ENCODE measurements around the gene MRPS18A. TPM values are rescaled to one million over a fixed set of nuclear protein-coding genes. Genes with fewer than 3 reads are reported as not detected.
"Not testable (repeated sequence)": the region's sequence is repeated elsewhere in the genome, so short reads cannot be mapped to it uniquely, and the experiment has no call there.

The MRPS18A gene
- total RNA-seq, 1 donor from 2014 or later = 45.1 TPM

DNA sequence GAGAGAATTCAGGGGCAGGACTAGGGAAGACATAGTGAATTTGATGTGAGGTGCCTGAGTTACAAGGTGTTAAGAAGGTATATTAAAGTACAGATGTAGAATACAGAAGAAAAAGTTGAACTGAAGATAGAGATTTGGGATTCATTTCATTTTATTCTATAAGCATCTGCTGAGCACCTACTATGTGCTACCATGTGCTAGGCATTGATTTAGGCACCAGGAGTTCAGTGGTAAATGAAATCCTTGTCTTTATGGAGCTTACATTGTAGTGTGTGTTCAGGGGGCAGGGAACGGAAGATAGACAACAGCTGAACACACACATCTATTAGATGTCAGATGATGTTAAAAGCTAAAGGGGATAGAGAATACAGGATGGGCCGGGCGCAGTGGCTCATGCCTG is 40.0 kb downstream of the MRPS18A start:
- peaks cover 10% of the 10 kb centered on the region for H3K4me1 Mint-ChIP-seq (ENCODE audit: low read depth)
- H3K9me3 Mint-ChIP-seq = no peaks in the 10 kb centered on the region
- no peak overlapping the region for H3K4me3 Mint-ChIP-seq (ENCODE audit: low read depth)
- intact Hi-C loops (cut with micrococcal nuclease) = no loop called here
- H3K36me3 Mint-ChIP-seq (ENCODE audit: low read depth) = peaks cover 5% of the 10 kb centered on the region
- no peaks in the 10 kb centered on the region for H3K27me3 Mint-ChIP-seq (ENCODE audit: low read depth)
- H3K27ac Mint-ChIP-seq = no peak overlapping the region
- no peak for DNase-seq (ENCODE audit: low spot score)

DNA sequence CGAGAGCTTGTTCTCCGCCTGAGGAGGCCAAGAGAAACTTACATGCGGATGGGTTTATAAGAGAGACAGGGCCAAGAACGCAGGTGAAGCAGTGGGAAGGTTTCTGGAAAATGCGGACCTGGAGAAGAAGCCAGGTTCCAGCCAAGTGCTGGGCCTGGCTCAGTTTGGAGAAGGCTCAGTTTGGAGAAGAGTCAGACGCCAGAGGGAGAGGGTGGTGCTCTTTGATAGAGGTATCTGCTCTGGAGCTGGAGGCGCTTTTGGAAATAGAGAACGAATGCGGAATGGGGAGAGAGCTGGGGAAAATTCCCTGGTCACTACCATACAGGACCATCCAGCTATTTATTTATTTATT is 42.0 kb downstream of the MRPS18A start:
- no peaks in the 10 kb centered on the region for H3K9me3 Mint-ChIP-seq
- peak overlapping the region; percentile 83 for H3K4me3 Mint-ChIP-seq (ENCODE audit: low read depth)
- no peak for DNase-seq (ENCODE audit: low spot score)
- peaks cover 14% of the 10 kb centered on the region for H3K36me3 Mint-ChIP-seq (ENCODE audit: low read depth)
- intact Hi-C loops (cut with micrococcal nuclease) = loop anchor here (2.0 kb wide), 1 partner anchor 17 kb away; the partner anchor contains the start of gene GTPBP2
- H3K4me1 Mint-ChIP-seq (ENCODE audit: low read depth) = peaks cover 13% of the 10 kb centered on the region
- H3K27me3 Mint-ChIP-seq (ENCODE audit: low read depth) = no peaks in the 10 kb centered on the region
- H3K27ac Mint-ChIP-seq = no peak overlapping the region

DNA sequence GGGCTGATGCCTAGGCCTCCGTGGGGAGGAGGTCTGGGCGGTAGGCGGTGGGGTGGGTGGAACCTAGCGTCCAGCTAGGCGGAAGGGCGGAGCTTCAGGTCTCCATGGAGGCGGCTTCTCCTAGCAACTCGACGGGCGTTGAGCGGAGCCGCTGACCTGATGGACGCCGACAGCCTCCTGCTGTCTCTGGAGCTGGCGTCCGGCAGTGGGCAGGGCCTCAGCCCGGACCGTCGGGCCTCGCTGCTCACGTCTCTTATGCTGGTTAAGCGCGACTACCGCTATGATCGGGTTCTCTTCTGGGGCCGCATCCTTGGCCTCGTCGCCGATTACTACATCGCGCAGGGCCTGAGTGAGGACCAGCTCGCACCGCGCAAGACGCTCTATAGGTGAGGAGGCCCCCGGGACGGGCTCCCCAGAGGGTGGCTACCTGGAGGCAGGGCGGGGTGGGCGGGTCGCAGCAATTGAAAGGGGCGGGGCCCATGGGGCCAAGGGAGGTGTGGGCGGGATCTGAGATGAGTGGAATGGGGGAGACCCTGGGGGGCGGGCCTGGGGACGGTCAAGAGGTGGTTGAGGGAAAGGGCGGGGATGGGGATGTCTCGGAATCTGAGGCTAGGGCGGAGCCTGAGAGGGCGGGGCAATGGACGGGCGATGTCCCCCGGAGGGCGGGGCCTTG is 42.5 kb downstream of the MRPS18A start, which contains the start of gene RSPH9:
Gene RSPH9 (plus strand): TSS at position 97 of the 673 bp plus-strand sequence. CDS start 63 bp downstream, at position 160.
- Mint-ChIP-seq H3K4me1 (ENCODE audit: low read depth) (peaks cover 18% of the 10 kb centered on the region), H3K36me3 (ENCODE audit: low read depth) (peaks cover 20% of the 10 kb centered on the region)

DNA sequence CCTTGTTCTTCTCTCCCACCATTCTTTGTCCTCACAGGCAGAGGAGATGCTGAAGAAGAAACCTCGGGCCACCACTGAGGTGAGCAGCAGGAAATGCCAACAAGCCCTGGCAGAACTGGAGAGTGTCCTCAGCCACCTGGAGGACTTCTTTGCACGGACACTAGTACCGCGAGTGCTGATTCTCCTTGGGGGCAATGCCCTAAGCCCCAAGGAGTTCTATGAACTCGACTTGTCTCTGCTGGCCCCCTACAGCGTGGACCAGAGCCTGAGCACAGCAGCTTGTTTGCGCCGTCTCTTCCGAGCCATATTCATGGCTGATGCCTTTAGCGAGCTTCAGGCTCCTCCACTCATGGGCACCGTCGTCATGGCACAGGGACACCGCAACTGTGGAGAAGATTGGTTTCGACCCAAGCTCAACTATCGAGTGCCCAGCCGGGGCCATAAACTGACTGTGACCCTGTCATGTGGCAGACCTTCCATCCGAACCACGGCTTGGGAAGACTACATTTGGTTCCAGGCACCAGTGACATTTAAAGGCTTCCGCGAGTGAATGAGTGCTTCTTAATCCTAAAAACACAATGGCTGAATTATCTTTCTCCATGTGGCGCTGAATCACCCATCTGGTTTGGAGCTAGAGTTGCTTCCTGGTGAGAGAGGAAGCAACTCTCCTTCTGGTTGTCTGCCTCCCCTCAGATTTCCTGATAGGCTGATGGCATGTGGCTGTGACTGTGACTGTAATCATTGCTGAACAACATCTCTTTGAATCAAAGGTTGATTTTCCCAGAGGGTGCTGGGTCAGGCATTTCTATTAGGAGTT is 47.4 kb downstream of the MRPS18A start:
- Mint-ChIP-seq H3K4me1 (ENCODE audit: low read depth) (peaks cover 36% of the 10 kb centered on the region), H3K36me3 (ENCODE audit: low read depth) (peaks cover 50% of the 10 kb centered on the region), H3K9me3 (no peaks in the 10 kb centered on the region), H3K4me3 (ENCODE audit: low read depth) (no peak overlapping the region), H3K27me3 (ENCODE audit: low read depth) (no peaks in the 10 kb centered on the region), H3K27ac (no peak overlapping the region)
- intact Hi-C loops (cut with micrococcal nuclease) = loop anchor here (5.0 kb wide), 1 partner anchor 617 kb away; the partner anchor contains the start of gene SLC35B2
- no peak for DNase-seq (ENCODE audit: low spot score)

More for the DNA sequence above, 42.5 kb downstream of the MRPS18A start, which contains the start of gene RSPH9:
- Mint-ChIP-seq H3K9me3 (no peaks in the 10 kb centered on the region), H3K4me3 (ENCODE audit: low read depth) (peak within 1 kb of the TSS; percentile 83), H3K27me3 (ENCODE audit: low read depth) (no peaks in the 10 kb centered on the region), H3K27ac (no peak within 1 kb of the TSS)
- peak; percentile 64 for DNase-seq (ENCODE audit: low spot score)
- intact Hi-C loops (cut with micrococcal nuclease) = loop anchor here (2.0 kb wide), 1 partner anchor 16 kb away; the partner anchor contains the start of gene GTPBP2

DNA sequence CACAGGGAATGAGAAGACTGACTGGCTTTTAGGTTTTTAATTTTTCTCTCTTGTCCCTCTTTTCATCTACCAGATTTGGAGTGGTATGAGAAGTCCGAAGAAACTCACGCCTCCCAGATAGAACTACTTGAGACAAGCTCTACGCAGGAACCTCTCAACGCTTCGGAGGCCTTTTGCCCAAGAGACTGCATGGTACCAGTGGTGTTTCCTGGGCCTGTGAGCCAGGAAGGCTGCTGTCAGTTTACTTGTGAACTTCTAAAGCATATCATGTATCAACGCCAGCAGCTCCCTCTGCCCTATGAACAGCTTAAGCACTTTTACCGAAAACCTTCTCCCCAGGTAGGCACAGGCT is 51.3 kb downstream of the MRPS18A start:
- intact Hi-C loops (cut with micrococcal nuclease) = loop anchor here (5.0 kb wide), 1 partner anchor 621 kb away; the partner anchor contains the start of gene SLC35B2
- Mint-ChIP-seq H3K27me3 (ENCODE audit: low read depth) (no peaks in the 10 kb centered on the region), H3K9me3 (no peaks in the 10 kb centered on the region), H3K27ac (peak overlapping the region; percentile 83), H3K4me1 (ENCODE audit: low read depth) (peaks cover 37% of the 10 kb centered on the region), H3K36me3 (ENCODE audit: low read depth) (peaks cover 37% of the 10 kb centered on the region), H3K4me3 (ENCODE audit: low read depth) (peak overlapping the region; percentile 92)
- DNase-seq (ENCODE audit: low spot score) = no peak

DNA sequence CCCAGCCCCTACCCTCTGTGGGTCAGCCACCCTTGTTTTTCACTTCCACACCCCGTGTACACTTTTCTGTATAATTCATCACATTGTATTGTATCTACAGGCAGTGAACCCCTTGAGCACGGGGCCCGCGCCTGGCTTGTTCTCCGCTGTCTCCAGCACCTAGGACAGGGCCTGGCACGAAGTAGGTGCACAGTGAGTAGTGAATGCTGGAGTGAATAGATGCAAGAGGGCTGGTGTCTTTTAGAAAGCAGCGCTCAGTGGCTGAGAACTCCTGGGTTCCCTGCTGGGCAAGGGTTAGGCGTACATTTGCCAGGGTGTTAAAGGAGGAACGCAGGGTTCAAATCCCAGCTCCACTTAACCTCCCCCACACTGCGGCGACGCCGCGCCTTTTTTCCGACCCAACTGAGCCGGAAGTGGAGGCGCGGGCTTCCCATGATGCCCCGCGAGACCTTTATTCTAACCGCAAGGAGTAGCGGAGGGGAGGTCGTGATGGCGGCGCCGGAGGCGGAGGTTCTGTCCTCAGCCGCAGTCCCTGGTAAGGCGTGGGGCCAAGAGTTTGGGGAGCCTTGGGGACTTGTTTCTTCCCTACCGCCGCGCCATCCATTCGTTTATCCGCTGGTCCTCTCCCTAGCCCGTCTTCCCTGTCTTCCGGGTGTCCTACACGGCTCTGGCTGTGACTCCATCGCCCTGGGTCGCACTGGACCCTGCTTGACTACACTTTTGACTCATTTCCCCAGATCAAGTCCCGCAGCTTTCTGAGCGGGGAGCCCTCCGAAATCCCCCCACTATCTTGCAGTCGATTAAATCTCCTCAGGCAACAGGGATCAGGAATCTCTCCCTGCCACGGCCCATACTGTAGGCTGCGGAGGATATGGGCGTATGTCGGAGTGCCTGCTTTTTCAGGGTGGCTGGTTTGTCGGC is 51.9 kb downstream of the MRPS18A start, which contains the start of gene MAD2L1BP:
Gene MAD2L1BP (plus strand): TSS at position 454 of the 921 bp plus-strand sequence. CDS start 36 bp downstream, at position 490.
- peaks cover 40% of the 10 kb centered on the region for H3K4me1 Mint-ChIP-seq (ENCODE audit: low read depth)
- H3K36me3 Mint-ChIP-seq (ENCODE audit: low read depth) = peaks cover 36% of the 10 kb centered on the region
- H3K27ac Mint-ChIP-seq = peak within 1 kb of the TSS; percentile 83
- intact Hi-C loops (cut with micrococcal nuclease) = loop anchor here (5.0 kb wide), 1 partner anchor 622 kb away; the partner anchor contains the start of gene SLC35B2
- peak within 1 kb of the TSS; percentile 92 for H3K4me3 Mint-ChIP-seq (ENCODE audit: low read depth)
- peak; percentile 86 for DNase-seq (ENCODE audit: low spot score)
- no peaks in the 10 kb centered on the region for H3K9me3 Mint-ChIP-seq
- H3K27me3 Mint-ChIP-seq (ENCODE audit: low read depth) = no peaks in the 10 kb centered on the region

DNA sequence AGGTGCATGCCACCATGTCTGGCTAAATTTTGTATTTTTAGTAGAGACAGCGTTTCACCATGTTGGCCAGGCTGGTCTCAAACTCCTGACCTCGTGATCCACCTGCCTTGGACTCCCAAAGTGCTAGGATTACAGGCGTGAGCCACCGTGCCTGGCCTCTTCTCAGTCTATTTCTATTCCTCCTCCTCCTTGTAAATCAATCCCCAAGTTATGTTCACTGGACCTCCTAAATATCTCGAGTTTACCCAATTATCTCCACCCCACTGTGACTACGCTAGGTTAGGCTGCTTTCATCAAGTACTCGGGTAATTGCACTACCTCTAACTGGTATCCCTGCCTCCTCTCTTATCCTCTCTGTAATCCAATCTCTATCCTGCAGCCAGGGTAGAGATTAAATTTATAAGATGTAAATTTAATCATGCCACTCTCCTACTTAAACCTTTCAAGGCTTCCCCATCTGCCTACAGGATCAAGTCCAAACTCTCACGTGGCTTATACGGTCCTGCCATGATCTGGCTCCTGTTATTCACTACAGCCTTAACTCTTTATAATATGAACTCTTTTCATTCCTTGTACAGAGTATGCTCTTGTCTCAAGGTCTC is 52.8 kb downstream of the MRPS18A start:
- no peak overlapping the region for H3K27ac Mint-ChIP-seq
- intact Hi-C loops (cut with micrococcal nuclease) = loop anchor here (5.0 kb wide), 1 partner anchor 622 kb away; the partner anchor contains the start of gene SLC35B2
- no peaks in the 10 kb centered on the region for H3K27me3 Mint-ChIP-seq (ENCODE audit: low read depth)
- H3K9me3 Mint-ChIP-seq = no peaks in the 10 kb centered on the region
- H3K4me1 Mint-ChIP-seq (ENCODE audit: low read depth) = peaks cover 39% of the 10 kb centered on the region
- peak overlapping the region; percentile 92 for H3K4me3 Mint-ChIP-seq (ENCODE audit: low read depth)
- H3K36me3 Mint-ChIP-seq (ENCODE audit: low read depth) = peaks cover 27% of the 10 kb centered on the region
- DNase-seq (ENCODE audit: low spot score) = no peak

DNA sequence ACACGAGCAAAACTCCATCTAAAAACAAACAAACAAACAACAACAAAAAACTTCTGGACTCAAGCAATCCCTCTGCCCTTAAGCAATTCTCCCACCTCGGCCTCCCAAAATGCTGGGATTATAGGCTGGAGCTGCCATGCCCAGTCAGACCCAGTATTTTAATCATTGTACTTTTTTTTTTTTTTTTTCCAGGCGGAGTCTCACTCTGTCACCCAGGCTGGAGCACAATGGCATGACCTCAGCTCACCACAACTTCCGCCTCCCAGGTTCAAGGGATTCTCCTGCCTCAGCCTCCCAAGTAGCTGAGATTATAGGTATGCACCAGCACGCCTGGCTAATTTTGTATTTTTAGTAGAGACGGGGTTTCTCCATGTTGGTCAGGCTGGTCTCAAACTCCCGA is 54.6 kb downstream of the MRPS18A start:
- DNase-seq (ENCODE audit: low spot score); H3K9me3 Mint-ChIP-seq; H3K27ac Mint-ChIP-seq; intact Hi-C loops (cut with micrococcal nuclease); H3K4me3 Mint-ChIP-seq (ENCODE audit: low read depth); H3K27me3 Mint-ChIP-seq (ENCODE audit: low read depth): not testable (repeated sequence)
- peaks cover 16% of the 10 kb centered on the region for H3K36me3 Mint-ChIP-seq (ENCODE audit: low read depth)
- peaks cover 33% of the 10 kb centered on the region for H3K4me1 Mint-ChIP-seq (ENCODE audit: low read depth)

DNA sequence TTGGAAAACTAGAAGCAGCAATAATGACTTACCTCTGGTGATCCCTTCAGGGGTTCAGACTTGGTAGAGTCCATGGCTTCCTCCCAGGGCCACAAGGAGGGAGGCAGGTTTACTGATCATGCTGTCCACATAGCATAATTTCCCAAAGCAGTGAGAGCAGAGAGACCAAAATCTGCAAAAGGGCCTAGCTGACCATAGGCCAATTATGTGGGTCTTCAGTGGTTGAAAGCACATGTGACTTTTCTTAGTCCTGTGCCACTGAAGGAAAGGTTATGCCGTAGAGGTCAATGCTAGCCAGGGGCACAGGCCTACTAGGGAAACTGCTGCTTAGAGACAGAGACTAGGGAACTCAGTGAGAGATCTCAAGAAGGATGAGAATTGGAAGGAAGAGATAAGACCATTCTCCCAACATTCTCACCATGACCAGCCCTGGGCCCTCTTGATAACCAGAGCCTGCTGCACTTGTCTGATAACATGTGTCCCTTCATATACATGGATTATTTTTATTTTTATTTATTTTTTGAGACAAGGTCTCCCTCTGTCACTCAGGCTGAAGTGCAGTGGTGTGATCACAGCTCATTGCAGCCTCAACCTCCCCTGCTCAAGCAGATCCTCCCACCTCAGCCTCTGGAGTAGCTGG is 56.5 kb downstream of the MRPS18A start:
- Mint-ChIP-seq H3K4me3 (ENCODE audit: low read depth) (peak overlapping the region; percentile 70), H3K9me3 (no peaks in the 10 kb centered on the region), H3K27me3 (ENCODE audit: low read depth) (no peaks in the 10 kb centered on the region), H3K4me1 (ENCODE audit: low read depth) (peaks cover 45% of the 10 kb centered on the region), H3K36me3 (ENCODE audit: low read depth) (peaks cover 25% of the 10 kb centered on the region), H3K27ac (peak overlapping the region; percentile 84)
- DNase-seq (ENCODE audit: low spot score) = no peak
- intact Hi-C loops (cut with micrococcal nuclease) = no loop called here

DNA sequence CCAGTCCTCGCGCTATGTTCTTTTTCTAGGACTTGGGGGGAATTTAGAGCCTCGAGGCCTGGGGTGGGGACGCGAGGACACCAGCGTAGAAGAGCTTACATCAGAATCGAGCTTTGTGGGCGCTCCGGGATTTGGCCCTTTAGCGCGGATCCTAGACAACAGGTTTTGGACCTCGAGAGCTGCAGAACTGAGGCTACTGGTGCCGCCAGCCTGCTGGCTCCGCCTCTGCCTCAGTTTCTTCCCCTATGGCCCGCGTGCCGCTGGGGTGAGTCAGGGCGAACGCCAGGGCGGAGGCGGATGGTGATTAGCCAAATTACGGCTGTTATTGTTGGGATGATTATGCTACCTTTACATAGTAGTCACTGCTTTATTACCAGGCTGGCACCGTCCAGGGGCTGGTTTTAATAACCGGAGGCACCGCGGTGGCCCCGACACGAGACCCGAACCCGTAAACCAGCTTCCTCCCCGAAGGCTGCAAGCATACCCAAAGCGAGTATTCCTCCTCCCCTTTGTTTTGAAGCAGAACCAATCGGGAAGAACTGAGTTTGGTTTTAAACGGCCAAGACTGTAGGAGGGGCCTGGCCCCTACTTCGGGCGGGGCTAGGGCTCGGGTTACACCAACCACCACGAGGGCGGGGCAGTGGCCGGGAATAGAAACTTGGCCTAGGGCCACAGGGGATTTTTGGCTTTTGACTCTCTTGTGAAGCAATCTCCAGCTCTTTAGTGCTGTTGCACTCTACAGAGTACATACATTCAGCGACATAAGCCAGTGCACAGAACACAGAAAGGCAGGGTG is 57.9 kb downstream of the MRPS18A start:
- intact Hi-C loops (cut with micrococcal nuclease) = loop anchor here (1.0 to 5.0 kb wide), 6 partner anchors 15 to 699 kb away; partner anchors contain the start of genes MRPL14, POLH, POLR1C and RSPH9
- DNase-seq (ENCODE audit: low spot score) = peak; percentile 90
- H3K27me3 Mint-ChIP-seq (ENCODE audit: low read depth) = no peaks in the 10 kb centered on the region
- H3K9me3 Mint-ChIP-seq = no peaks in the 10 kb centered on the region
- H3K4me1 Mint-ChIP-seq (ENCODE audit: low read depth) = peaks cover 37% of the 10 kb centered on the region
- peaks cover 33% of the 10 kb centered on the region for H3K36me3 Mint-ChIP-seq (ENCODE audit: low read depth)
- H3K27ac Mint-ChIP-seq = peak overlapping the region; percentile 98
- peak overlapping the region; percentile 100 for H3K4me3 Mint-ChIP-seq (ENCODE audit: low read depth)

DNA sequence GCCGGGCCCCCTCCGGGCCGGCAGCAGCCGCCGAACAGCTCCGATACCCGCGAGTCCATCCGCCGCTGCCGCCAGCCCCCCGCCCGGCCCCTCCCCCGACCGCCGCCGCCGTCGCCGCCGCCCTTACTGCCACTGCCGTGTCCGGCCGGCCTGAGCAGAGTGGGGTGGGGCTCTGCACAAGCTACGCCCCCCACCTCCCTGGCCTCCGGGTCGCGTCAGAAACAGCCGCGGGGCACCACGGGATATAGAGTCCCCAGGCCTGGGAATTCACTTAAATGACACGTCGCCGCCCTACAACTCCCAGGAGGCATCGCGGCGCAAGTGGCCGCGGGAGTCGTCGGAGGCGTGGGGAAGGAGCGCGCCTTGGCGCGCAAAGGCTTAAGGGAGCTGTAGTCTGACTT is 58.5 kb downstream of the MRPS18A start, which contains the start of gene GTPBP2:
Gene GTPBP2 (minus strand): TSS at position 161 of the 401 bp plus-strand sequence. CDS start 102 bp downstream, at position 59.
- Mint-ChIP-seq H3K36me3 (ENCODE audit: low read depth) (peaks cover 37% of the 10 kb centered on the region), H3K27me3 (ENCODE audit: low read depth) (no peaks in the 10 kb centered on the region), H3K27ac (peak within 1 kb of the TSS; percentile 98), H3K4me3 (ENCODE audit: low read depth) (peak within 1 kb of the TSS; percentile 100), H3K9me3 (no peaks in the 10 kb centered on the region), H3K4me1 (ENCODE audit: low read depth) (peaks cover 36% of the 10 kb centered on the region)
- peak; percentile 97 for DNase-seq (ENCODE audit: low spot score)
- intact Hi-C loops (cut with micrococcal nuclease) = loop anchor here (1.0 to 5.0 kb wide), 6 partner anchors 16 to 698 kb away; partner anchors contain the start of genes MRPL14, POLH, POLR1C and RSPH9

Data from activated T-helper 2 cell treated with anti-CD3 and anti-CD28 coated beads, Interferon-gamma antibody, Interleukin-2, Interleukin-4, amounts not matched to agents 10 μg/mL and 5 μg/mL and 100 μg/mL, durations not matched to agents 14 hours and 24 hours and 36 hours (primary cell).